ENCODE measurements around the gene SCNN1G.

The SCNN1G gene

GRCh38 chr16:23152386-23153178 is 30.0 kb upstream of the SCNN1G start:
- no peak for DNase-seq (ENCODE audit: low read depth, low spot score)

- no peak for DNase-seq (ENCODE audit: low read depth, low spot score)
These were observed 27.0 kb upstream of the SCNN1G start for GRCh38 chr16:23155445-23156049.

- no peak for DNase-seq (ENCODE audit: low read depth, low spot score)
These were observed 26.4 kb upstream of the SCNN1G start for GRCh38 chr16:23156110-23156509.

DNA sequence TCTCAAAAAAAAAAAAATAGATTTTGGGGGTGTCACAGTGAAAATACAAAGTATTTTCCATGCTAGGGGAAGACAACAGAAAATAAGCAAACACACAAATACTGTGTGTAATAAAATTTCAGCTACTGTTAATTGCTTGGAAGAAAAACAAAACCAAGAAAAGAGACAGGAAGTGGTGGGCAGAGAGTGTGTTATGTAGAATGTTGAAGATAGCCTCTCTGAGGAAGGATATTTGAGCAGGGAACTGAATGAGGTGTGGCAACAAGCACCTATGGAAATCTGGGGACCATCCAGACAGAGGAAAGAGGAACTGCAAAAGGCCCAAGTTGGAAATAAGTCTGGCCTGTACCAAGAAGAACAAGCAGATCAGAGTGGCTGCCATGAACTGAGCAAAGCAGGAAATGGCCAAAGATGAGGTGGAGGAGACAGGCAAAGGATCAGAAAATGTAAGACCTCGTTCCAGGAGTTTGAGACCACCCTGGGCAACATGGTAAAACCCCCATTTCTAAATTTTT is 25.5 kb upstream of the SCNN1G start:
- DNase-seq (ENCODE audit: low read depth, low spot score) = no peak

DNA sequence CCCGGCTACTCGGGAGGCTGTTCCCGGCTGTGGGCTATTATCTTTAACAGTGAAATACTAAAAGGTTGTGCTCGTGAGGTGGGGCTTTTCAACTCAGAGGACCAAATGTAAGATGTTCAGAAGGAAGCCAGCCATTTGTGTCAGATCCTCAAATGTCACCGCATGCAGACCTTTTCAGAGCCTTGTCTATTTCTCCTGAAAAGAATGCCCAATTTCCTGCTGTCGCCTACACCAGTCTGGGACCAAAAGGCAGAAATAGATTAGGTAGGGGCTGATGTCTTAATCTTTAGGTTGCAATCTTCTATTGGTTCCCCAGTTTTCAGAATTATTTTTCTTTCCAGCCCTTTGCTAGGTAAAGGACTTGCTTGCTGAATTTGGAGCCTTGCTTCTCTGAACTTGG is 24.4 kb upstream of the SCNN1G start:
- DNase-seq (ENCODE audit: low read depth, low spot score) = no peak

GRCh38 chr16:23160082-23160481 is 22.5 kb upstream of the SCNN1G start:
- no peak for DNase-seq (ENCODE audit: low read depth, low spot score)

DNA sequence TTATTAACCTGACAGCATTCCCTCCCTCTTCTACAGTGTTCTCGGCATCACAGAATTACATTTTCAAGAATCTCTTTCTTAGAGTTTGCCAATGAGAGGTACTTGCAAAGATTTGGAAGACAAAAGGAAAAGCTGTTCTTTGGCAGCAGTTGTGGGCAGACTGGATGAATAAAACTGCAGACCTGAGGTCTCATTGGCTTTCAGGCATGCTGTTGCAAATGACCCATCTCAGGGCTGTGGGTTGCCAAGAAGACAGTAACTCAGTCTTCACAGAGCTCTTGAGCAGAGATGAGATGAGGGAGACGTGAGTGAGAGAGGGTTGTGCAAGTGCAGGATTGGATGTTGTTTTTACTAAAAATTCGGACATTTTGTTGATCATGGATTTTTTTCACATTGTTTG is 22.0 kb upstream of the SCNN1G start:
- no peak for DNase-seq (ENCODE audit: low read depth, low spot score)

GRCh38 chr16:23163921-23164320 is 18.6 kb upstream of the SCNN1G start:
- DNase-seq (ENCODE audit: low read depth, low spot score) = no peak

DNA sequence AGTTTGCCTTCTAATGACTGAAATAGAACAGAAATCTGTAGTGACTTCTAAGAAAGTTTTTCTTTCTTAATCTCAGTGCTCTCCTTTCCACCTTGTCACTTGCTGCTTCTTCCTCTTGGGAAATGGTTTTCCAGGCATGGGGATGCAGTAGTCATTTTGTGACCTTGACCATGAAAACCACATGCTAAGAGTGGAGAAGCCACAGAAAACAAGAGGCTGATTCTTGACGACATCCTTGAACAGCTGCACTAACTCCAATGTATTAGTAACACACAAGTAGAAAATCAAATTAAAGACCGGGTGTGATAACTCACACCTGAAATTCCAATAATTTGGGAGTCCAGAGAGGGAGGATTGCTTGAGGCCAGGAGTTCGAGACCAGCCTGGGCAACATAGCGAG is 17.8 kb upstream of the SCNN1G start:
- DNase-seq (ENCODE audit: low read depth, low spot score) = no peak

DNA sequence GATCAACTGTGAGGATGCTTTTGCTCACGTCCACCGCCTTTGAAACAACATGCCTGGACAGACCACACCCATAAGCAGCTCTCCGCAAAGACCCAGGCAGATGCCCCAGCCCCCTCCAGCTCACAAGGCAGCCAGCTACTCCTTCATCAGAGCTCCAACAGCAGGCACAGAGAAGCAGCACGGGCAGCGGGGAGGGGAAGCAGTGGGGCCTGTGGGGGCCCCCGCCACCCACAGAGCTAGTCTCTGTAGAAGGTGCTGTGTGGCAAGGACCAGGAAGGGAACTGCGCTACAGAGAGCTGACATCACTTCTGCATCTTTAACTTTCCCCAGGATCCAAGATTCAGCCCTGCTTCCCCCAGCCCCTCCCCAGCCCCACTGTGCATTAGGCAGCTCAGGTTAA is 10.0 kb upstream of the SCNN1G start:
- DNase-seq (ENCODE audit: low read depth, low spot score) = no peak

GRCh38 chr16:23172994-23173393 is 9.6 kb upstream of the SCNN1G start:
- no peak for DNase-seq (ENCODE audit: low read depth, low spot score)

- no peak for DNase-seq (ENCODE audit: low read depth, low spot score)
These were observed 7.9 kb upstream of the SCNN1G start for GRCh38 chr16:23174622-23175021.

- no peak for DNase-seq (ENCODE audit: low read depth, low spot score)
These were observed 6.9 kb upstream of the SCNN1G start for GRCh38 chr16:23175651-23176050.

DNA sequence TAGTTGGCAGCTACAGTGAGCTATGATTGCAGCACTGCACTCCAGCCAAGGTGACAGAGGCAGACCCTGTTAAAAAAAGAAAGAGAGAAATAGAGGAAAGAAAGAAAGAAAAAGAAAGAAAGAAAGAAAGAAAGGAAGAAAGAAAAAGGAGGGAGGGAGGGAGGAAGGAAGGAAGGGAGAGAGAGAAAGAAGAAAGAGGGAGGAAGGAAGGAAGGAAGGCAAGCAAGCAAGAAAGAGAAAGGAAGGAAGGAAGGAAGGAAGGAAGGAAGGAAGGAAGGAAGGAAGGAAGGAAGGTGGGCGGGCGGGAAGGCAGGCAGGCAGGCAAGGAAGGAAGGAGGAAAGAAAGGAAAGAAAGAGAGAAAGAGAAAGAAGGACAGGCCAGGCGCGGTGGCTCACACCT is 1.0 kb upstream of the SCNN1G start:
- no peak for DNase-seq (ENCODE audit: low read depth, low spot score)

- DNase-seq (ENCODE audit: low read depth, low spot score) = no peak
These were observed 303 bp upstream of the SCNN1G start for GRCh38 chr16:23182206-23182678.

DNA sequence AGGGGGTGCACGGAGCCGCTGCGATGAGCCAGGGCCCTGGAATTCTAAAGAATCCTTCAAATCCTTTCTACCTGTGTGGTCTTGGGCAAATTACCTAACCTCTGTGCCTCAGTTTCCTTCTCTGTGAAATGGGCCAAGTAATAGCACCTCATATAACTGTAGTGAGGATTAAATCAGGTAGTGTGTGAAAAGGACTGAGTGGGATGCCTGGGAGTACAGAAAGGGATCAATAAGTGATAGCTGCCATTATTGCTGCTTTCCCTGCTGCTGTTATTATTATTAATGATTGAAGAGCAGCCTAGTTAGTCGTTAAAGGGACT is 958 bp downstream of the SCNN1G start:
- DNase-seq (ENCODE audit: low read depth, low spot score) = no peak

- DNase-seq (ENCODE audit: low read depth, low spot score) = no peak
These were observed 3.1 kb downstream of the SCNN1G start for GRCh38 chr16:23185656-23186055.

DNA sequence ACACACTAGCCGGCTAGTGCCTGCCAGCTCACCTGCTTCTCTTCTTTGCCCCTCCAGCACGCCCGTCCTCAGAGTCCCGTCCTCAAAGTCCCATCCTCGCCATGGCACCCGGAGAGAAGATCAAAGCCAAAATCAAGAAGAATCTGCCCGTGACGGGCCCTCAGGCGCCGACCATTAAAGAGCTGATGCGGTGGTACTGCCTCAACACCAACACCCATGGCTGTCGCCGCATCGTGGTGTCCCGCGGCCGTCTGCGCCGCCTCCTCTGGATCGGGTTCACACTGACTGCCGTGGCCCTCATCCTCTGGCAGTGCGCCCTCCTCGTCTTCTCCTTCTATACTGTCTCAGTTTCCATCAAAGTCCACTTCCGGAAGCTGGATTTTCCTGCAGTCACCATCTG is 3.6 kb downstream of the SCNN1G start:
- DNase-seq (ENCODE audit: low read depth, low spot score) = no peak

DNA sequence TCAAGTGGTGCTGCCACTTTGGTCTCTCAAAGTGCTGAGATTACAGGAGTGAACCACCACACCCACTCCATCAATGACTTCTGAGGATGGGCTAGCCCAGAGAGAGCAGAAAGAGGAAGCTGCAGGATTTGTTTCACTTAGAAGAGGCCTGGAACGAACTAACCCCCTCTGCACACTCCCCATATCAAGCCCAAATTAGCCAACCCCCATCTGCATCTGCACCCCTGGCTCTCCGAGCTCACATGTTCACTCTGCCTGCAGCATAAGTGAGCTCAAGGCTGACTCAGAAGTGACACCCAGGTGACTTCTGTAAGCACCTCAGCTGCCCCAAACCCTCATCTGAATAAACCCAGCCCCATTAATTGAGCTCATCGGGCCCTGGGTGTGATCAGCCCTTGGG is 4.8 kb downstream of the SCNN1G start:
- DNase-seq (ENCODE audit: low read depth, low spot score) = no peak

DNA sequence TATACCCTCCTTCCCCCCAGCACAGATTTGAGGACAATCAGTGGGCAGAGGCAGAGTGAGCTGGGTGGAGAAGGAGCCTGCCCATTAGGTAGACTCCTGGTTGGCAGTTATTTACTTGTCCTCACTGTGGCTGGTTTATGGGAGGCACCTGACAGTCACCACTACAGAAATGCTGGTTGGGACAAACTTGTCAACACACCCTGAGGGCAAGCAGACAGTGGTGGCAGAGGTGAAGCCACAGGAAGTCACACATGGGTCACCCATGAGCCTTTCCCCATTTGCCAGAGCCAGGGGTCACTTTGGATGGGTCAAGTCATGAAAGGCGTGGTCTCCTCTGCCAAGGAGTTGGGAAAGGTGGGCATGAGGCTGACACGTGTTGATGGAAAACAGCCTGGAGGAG is 6.4 kb downstream of the SCNN1G start:
- no peak for DNase-seq (ENCODE audit: low read depth, low spot score)

DNA sequence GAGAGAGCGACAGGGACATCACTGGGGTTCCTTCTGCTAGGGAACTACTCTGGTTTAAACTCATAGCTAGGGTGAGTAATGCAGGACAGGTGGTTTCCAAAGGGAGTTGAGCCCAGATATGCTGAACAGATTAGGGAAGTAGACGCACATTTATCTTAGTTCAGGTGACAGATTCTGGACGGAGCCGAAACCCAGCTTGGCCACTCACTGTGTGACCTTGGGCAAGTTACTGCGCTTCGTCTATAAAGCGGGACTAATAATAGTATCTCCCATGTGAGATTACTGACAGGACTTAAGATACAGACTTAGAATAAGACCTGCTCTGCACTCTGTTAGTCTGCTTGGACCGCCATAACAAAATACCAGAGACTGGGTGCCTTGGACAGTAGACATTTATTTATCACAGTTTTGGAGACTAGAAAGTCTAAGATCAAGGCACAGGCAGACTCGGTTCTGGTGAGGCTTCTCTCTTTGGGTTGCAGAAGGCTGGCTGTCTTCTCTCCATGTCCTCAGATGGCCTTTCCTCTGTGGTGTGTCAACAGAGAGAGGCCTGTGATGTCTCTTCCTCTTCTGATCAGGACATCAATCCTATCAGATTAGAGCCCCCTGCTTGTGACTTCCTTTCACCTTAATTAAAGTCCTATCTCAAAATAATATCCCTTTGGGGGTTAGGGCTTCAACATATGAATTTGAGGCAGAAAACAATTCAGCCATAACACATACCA is 12.1 kb downstream of the SCNN1G start:
- no peak for DNase-seq (ENCODE audit: low read depth, low spot score)

GRCh38 chr16:23195366-23195978 is 12.9 kb downstream of the SCNN1G start:
- DNase-seq (ENCODE audit: low read depth, low spot score) = no peak
